Erythroblast (primary cell): ENCODE results near the gene DGKA.

ENCODE experiments used
- GATA1 ChIP-seq: IDR thresholded peaks from 2 replicates; pipeline ENCODE4 v1.6.1; 2011; ENCODE audit warnings: low read depth, mild to moderate bottlenecking, control low read depth, low read length, moderate library complexity
- POLR2A ChIP-seq: IDR thresholded peaks from 2 replicates; pipeline ENCODE4 v1.6.1; 2011; ENCODE audit warnings: mild to moderate bottlenecking, low read length

- TF ChIP-seq POLR2A (no peak), GATA1 (no peak)
These were observed 45.8 kb upstream of the DGKA start for GRCh38 chr12:55885113-55885512.
